Loucy (cell line): ENCODE measurements around the gene HOXA3.
A peak's percentile ranks its signal among the peaks of the same experiment; 100 is the strongest.

ENCODE experiments used
- H2AFZ ChIP-seq: fragments of 200-600 bp; sonication (generic); 2 replicates; pipeline ENCODE4 v1.6.0; 2016; ENCODE audit warnings: antibody characterized with exemption, mild to moderate bottlenecking, low read length, moderate library complexity
- H3F3A ChIP-seq: fragments of 200-600 bp; 2 replicates; pipeline ENCODE4 v1.6.0; 2016; ENCODE audit warnings: antibody characterized with exemption, low read depth, mild to moderate bottlenecking
- H3K27me3 ChIP-seq: fragments of 200-600 bp; sonication (generic); 2 replicates; pipeline ENCODE4 v1.6.1; 2014; ENCODE audit warnings: low read length, mild to moderate bottlenecking; ENCODE audit not compliant: insufficient read depth, poor library complexity, severe bottlenecking
- H3K36me3 ChIP-seq: fragments of 200-600 bp; sonication (generic); 2 replicates; pipeline ENCODE4 v1.6.1; 2016; ENCODE audit warnings: low read length; ENCODE audit not compliant: insufficient read depth
- H3K4me1 ChIP-seq: fragments of 200-600 bp; sonication (generic); 2 replicates; pipeline ENCODE4 v1.5.1; 2014; ENCODE audit warnings: low read length, mild to moderate bottlenecking; ENCODE audit not compliant: insufficient read depth, poor library complexity, severe bottlenecking
- H3K4me2 ChIP-seq: fragments of 200-600 bp; sonication (generic); 2 replicates; pipeline ENCODE4 v1.6.0; 2014; ENCODE audit warnings: antibody characterized with exemption, low read length, low read depth, mild to moderate bottlenecking; ENCODE audit not compliant: poor library complexity, severe bottlenecking
- H3K4me3 ChIP-seq: fragments of 200-600 bp; sonication (generic); 2 replicates; pipeline ENCODE4 v1.5.1; 2014; ENCODE audit warnings: low read length, mild to moderate bottlenecking, mixed read lengths; ENCODE audit not compliant: poor library complexity, severe bottlenecking
- H3K79me2 ChIP-seq: fragments of 200-600 bp; sonication (generic); 2 replicates; pipeline ENCODE4 v1.6.1; 2014; ENCODE audit warnings: low read length; ENCODE audit not compliant: insufficient read depth
- H3K9ac ChIP-seq: fragments of 200-600 bp; sonication (generic); 2 replicates; pipeline ENCODE4 v1.6.0; 2014; ENCODE audit warnings: mild to moderate bottlenecking, low read depth, low read length, moderate library complexity; ENCODE audit not compliant: poor library complexity, severe bottlenecking
- H3K9me2 ChIP-seq: fragments of 200-600 bp; sonication (generic); replicated peaks from 2 replicates; pipeline ENCODE4 v1.6.1; 2016; ENCODE audit warnings: low read depth, low read length, mixed read lengths
- H3K9me3 ChIP-seq: fragments of 200-600 bp; sonication (generic); 2 replicates; pipeline ENCODE4 v1.6.1; 2014; ENCODE audit warnings: mild to moderate bottlenecking, antibody characterized with exemption, low read length, low read depth; ENCODE audit not compliant: insufficient read depth
- H4K20me1 ChIP-seq: fragments of 200-600 bp; sonication (generic); 2 replicates; pipeline ENCODE4 v1.6.0; 2014; ENCODE audit warnings: antibody characterized with exemption, low read length, mild to moderate bottlenecking; ENCODE audit not compliant: insufficient read depth, poor library complexity, severe bottlenecking
- CTCF ChIP-seq: fragments of 200-600 bp; sonication (generic); conservative IDR thresholded peaks from 2 replicates; pipeline ENCODE4 v1.5.1; 2014; ENCODE audit warnings: mild to moderate bottlenecking, antibody characterized with exemption, low read length
- EZH2phosphoT487 ChIP-seq: fragments of 200-600 bp; IDR thresholded peaks from 2 replicates; pipeline ENCODE4 v1.6.1; 2018; ENCODE audit warnings: antibody characterized with exemption, mild to moderate bottlenecking, moderate library complexity, borderline replicate concordance

HOXA3 gene

DNA sequence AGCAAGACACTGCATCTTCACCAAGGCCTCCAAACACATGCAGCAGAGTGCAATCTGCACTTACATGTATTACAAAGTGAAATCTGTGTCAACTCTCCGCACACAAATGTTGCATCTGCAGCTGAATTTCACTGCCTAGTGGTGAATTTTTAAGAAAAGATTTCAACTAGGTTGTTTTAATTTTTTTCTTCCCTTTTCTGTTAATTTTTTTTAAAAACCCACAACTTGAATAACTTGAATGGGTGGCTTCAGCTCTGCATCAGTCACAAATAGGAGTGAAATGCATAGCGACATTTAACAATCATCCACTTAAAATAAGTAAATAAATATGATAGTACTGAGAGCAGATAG, 41.6 kb upstream of the HOXA3 start:
- H3K4me1 ChIP-seq, result peaks cover 46% of the 10 kb centered on the region
- H2AFZ ChIP-seq, result no peak overlapping the region
- H3K4me2 ChIP-seq, result peak overlapping the region; percentile 98
- TF ChIP-seq CTCF (no peak), EZH2phosphoT487 (no peak)
- H4K20me1 ChIP-seq, result peaks cover 65% of the 10 kb centered on the region
- H3K9me3 ChIP-seq, result no peaks in the 10 kb centered on the region
- 0 out of 2 replicates have a peak, but pooled peaks cover 4% of the 10 kb centered on the region for H3F3A ChIP-seq
- peak overlapping the region; percentile 99 for H3K9ac ChIP-seq
- H3K9me2 ChIP-seq, result no peaks in the 10 kb centered on the region
- peaks cover 11% of the 10 kb centered on the region for H3K36me3 ChIP-seq
- peak overlapping the region; percentile 91 for H3K4me3 ChIP-seq
- H3K27me3 ChIP-seq, result peaks cover 16% of the 10 kb centered on the region
- H3K79me2 ChIP-seq, result peaks cover 100% of the 10 kb centered on the region

- Histone ChIP-seq H3K9me3 (no peaks in the 10 kb centered on the region), H3K4me2 (peak overlapping the region; percentile 98), H3F3A (0 out of 2 replicates have a peak, but pooled peaks cover 4% of the 10 kb centered on the region), H3K9ac (peak overlapping the region; percentile 99), H3K36me3 (peaks cover 11% of the 10 kb centered on the region), H3K79me2 (peaks cover 100% of the 10 kb centered on the region), H3K9me2 (no peaks in the 10 kb centered on the region), H2AFZ (no peak overlapping the region), H3K4me3 (peak overlapping the region; percentile 91), H4K20me1 (peaks cover 60% of the 10 kb centered on the region), H3K4me1 (peaks cover 46% of the 10 kb centered on the region), H3K27me3 (peaks cover 16% of the 10 kb centered on the region)
- TF ChIP-seq CTCF (no peak; the same call in 1 of the 2 replicates), EZH2phosphoT487 (no peak)
Observed at GRCh38 chr7:27193335-27194001, 41.1 kb upstream of the HOXA3 start.

GRCh38 chr7:27192546-27193334, 40.4 kb upstream of the HOXA3 start:
- Histone ChIP-seq H3K9me3 (no peaks in the 10 kb centered on the region), H4K20me1 (peaks cover 53% of the 10 kb centered on the region), H2AFZ (no peak overlapping the region), H3K4me2 (peak overlapping the region; percentile 98), H3K9ac (peak overlapping the region; percentile 99), H3K79me2 (peaks cover 100% of the 10 kb centered on the region), H3K4me1 (peaks cover 50% of the 10 kb centered on the region), H3K4me3 (peak overlapping the region; percentile 91), H3F3A (0 out of 2 replicates have a peak, but pooled peaks cover 4% of the 10 kb centered on the region), H3K36me3 (peaks cover 11% of the 10 kb centered on the region), H3K9me2 (no peaks in the 10 kb centered on the region), H3K27me3 (peaks cover 20% of the 10 kb centered on the region)
- TF ChIP-seq EZH2phosphoT487 (no peak), CTCF (no peak)
